ENCODE results near the gene TMEM132C. TPM values are rescaled to one million over a fixed set of nuclear protein-coding genes. Genes with fewer than 3 reads are reported as not detected.

Gene TMEM132C
- total and polyA plus RNA-seq, 2 donors (not counting 3 experiments of a cell fraction or from before 2014, with no cell fraction given) = not detected

DNA sequence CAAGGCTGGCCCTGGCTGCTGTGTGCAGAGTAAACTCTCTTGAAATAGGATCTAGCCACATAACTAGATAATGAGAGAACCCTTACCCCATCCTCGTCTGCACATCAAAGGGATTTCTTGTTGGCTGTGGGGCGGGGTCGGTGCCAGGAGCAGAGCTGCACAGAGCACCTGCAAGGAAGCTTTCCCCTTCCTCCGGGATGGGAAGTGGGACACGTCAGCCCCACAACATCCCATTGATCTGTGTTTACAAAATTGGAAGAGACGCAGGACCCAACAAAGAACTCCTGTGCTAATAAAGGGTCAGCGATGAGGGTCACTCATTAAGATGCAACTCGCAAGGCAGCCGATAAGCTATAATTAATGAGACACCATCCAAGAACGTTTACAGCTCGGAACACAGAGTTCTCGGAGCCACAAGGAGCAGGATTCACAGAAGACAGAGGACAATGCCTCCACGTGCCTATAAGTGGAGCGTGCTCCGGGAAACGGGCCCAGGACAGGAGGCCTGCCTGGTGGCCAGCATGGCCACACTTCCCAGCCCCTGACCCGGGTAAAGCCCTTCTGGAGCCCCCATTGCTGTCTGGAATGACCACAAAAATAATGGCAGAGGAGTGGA is 385.3 kb downstream of the TMEM132C start:
- Histone ChIP-seq H3K4me2 (ENCODE audit: insufficient read depth, low read length) (no peak overlapping the region), H3K27me3 (ENCODE audit: control insufficient read depth in 2 of 2, insufficient read depth in 2 of 2, low read length in 2 of 2) (no peaks in the 10 kb centered on the region), H3K4me3 (replicated peaks in 1 of 3; ENCODE audit: insufficient read depth in 1 of 3, low read depth in 1 of 3, low read length in 3 of 3) (no peak overlapping the region), H3K36me3 (ENCODE audit: control insufficient read depth in 2 of 2, extremely low read depth in 1 of 2, insufficient read depth in 2 of 2, low read length in 2 of 2) (no peaks in the 10 kb centered on the region), H3K9ac (replicated peaks; ENCODE audit: extremely low read depth, insufficient read depth, low read length) (no peak overlapping the region), H3K9me3 (replicated peaks; ENCODE audit: control insufficient read depth, insufficient read depth, low read length) (peaks cover 7% of the 10 kb centered on the region), H4K20me1 (replicated peaks; ENCODE audit: control insufficient read depth, extremely low read depth, insufficient read depth, low read length) (no peaks in the 10 kb centered on the region), H3K4me1 (ENCODE audit: control insufficient read depth, extremely low read depth, insufficient read depth, low read length) (no peaks in the 10 kb centered on the region), H2AFZ (ENCODE audit: low read depth, low read length) (no peak overlapping the region), H3K9me1 (replicated peaks; ENCODE audit: control insufficient read depth, extremely low read depth, insufficient read depth, low read length) (no peaks in the 10 kb centered on the region), H3K27ac (ENCODE audit: insufficient read depth, low read depth, low read length) (no peak overlapping the region), H3K79me2 (ENCODE audit: control insufficient read depth, insufficient read depth, low read length) (no peaks in the 10 kb centered on the region)
- POLR2A ChIA-PET = no interaction called here
- no peak for TF ChIP-seq FOS (IDR thresholded peaks at IDR 0.05; ENCODE audit: borderline replicate concordance, insufficient read depth, low read length)
- no peak for TF ChIP-seq JUN (IDR thresholded peaks at IDR 0.05; ENCODE audit: borderline replicate concordance, insufficient read depth, insufficient read length, low read depth)
- TF ChIP-seq, protein P1, sequence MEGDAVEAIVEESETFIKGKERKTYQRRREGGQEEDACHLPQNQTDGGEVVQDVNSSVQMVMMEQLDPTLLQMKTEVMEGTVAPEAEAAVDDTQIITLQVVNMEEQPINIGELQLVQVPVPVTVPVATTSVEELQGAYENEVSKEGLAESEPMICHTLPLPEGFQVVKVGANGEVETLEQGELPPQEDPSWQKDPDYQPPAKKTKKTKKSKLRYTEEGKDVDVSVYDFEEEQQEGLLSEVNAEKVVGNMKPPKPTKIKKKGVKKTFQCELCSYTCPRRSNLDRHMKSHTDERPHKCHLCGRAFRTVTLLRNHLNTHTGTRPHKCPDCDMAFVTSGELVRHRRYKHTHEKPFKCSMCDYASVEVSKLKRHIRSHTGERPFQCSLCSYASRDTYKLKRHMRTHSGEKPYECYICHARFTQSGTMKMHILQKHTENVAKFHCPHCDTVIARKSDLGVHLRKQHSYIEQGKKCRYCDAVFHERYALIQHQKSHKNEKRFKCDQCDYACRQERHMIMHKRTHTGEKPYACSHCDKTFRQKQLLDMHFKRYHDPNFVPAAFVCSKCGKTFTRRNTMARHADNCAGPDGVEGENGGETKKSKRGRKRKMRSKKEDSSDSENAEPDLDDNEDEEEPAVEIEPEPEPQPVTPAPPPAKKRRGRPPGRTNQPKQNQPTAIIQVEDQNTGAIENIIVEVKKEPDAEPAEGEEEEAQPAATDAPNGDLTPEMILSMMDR (IDR thresholded peaks at IDR 0.05; ENCODE audit: extremely low read depth in 1 of 2, insufficient read depth in 1 of 2, low read depth in 1 of 2, low read length in 2 of 2) = no peak
- TF ChIP-seq MYC (IDR thresholded peaks at IDR 0.05; ENCODE audit: low read depth, low read length) = no peak
- no peak for TF ChIP-seq GATA2 (IDR thresholded peaks at IDR 0.05; ENCODE audit: insufficient read depth, insufficient read length, low read depth, low read length)
- TF ChIP-seq POLR2A (IDR thresholded peaks at IDR 0.05; ENCODE audit: low read depth, low read length) = no peak
- no peak for TF ChIP-seq EZH2 (IDR thresholded peaks at IDR 0.05; ENCODE audit: borderline replicate concordance, low read depth, low read length, severe bottlenecking)
- no peak for TF ChIP-seq POLR2AphosphoS5 (IDR thresholded peaks at IDR 0.05; ENCODE audit: insufficient read depth, low read depth, low read length)
- no peak for TF ChIP-seq MAX (IDR thresholded peaks at IDR 0.05; ENCODE audit: insufficient read depth, insufficient read length)
- dilution Hi-C loops (cut with MboI; ENCODE audit: extremely low pct_ligation_motif_present, low sequenced_read_pairs) = no loop called here
- no TSS peak for BruUV-seq (replicated peaks)
- no peak for DNase-seq (ENCODE audit: low read depth, low spot score)
- FAIRE-seq = no peak
- CTCF ChIA-PET = no interaction called here
- intact Hi-C loops (cut with micrococcal nuclease) = no loop called here

Data from endothelial cell of umbilical vein (primary cell).